ELF-1 (cell line): Measurements from ENCODE around the gene SYNE4.
"Not testable (repeated sequence)": the region's sequence is repeated elsewhere in the genome, so short reads cannot be mapped to it uniquely, and the experiment has no call there.

Experiments
- DNase-seq: peaks from one replicate; pipeline ENCODE4 v3.0.0-alpha.2; 2016; ENCODE audit warnings: low read depth, low spot score

The SYNE4 gene

GRCh38 chr19:36008336-36008978, at the start of gene SYNE4:
Gene SYNE4 (minus strand): TSS chr19:36008813. CDS start chr19:36008681, 132 bp downstream.
- peak; percentile 79 for DNase-seq

- DNase-seq, result peak; percentile 97
Measured at GRCh38 chr19:36054733-36055686, 46.4 kb upstream of the SYNE4 start, which contains the start of gene WDR62. Gene WDR62 (plus strand): TSS chr19:36054897. CDS start chr19:36054972, 75 bp downstream.

GRCh38 chr19:36054119-36054732, 45.6 kb upstream of the SYNE4 start, which contains the start of gene THAP8:
Gene THAP8 (minus strand): TSS chr19:36054285. CDS start chr19:36054217, 68 bp downstream.
- peak; percentile 99 for DNase-seq

DNA sequence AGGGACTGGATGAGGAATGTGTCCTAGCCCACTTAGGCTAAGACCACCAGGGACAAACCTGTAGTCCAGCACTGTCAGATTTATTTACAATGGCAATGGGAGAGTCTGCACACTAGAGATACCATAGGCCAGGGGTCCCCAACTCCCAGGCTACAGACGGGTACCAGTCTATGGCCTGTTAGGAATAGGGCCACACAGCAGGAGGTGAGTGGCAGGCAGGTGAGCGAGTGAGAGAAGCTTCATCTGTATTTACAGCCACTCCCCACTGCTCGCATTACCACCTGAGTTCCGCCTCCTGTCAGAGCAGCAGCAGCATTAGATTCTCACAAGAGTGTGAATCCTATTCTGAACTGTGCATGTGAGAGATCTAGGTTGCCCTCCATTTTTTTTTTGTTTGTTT, 43.0 kb upstream of the SYNE4 start:
- peak; percentile 39 for DNase-seq

GRCh38 chr19:36051236-36051635, 42.6 kb upstream of the SYNE4 start:
- DNase-seq, result peak; percentile 72

- DNase-seq, result no peak
Measured at GRCh38 chr19:36049080-36049698, 40.6 kb upstream of the SYNE4 start.

DNA sequence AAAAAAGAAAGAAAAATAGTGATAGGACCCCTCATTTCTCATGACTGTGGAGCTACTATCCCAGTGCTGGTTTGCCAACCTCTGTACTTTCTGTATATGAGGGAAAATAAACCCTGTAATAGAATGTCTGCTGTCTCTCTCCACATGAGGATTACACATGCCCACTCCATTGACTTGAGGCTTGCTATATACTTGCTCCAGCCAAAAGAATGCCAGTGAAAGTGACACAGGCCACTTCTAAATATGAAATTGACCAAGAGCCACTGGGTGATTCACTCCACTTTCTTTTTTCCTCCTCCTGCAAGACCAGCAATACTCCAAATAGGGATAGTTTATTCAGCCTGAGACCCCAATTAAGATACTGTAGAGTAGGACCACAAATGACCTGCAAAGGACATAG, 39.2 kb upstream of the SYNE4 start:
- no peak for DNase-seq

GRCh38 chr19:36046443-36047050, 37.9 kb upstream of the SYNE4 start:
- DNase-seq, result no peak

DNA sequence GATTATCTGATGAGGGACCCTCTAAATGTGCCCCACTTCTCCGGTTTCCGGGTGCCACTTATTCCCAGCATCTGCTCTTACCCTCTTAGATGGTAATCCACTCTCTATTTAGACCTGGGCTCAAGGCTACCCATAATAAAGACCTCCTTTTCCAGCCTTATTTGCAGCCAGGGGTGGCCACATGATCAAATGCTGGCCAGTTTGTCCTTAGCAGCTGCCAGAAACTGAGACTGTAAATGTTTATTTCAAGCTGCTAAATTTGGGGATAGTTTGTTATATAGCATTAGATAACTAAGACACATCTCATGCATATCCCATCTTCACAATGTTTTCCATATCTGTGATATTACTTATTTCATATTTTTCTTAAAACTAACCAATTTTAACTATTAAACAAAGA, 35.3 kb upstream of the SYNE4 start:
- DNase-seq, result no peak

DNA sequence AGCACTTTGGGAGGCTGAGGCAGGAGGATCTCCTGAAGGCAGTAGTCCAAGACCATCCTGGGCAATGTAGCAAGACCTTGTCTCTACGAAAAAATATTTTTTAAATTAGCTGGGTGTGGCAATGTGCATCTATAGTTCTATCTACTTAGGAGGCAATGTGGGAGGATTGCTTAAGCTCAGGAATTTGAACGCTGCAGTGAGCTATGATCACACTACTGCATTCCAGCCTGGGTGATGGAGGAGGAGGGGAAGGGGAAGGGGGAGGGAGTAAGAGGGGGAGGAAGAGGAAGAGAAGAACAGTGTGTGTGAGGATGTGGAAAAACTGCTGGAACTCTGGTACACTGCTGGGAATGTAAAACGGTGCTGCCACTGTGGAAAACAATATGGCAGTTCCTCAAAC, 33.2 kb upstream of the SYNE4 start:
- peak; percentile 24 for DNase-seq

GRCh38 chr19:36041092-36041491, 32.5 kb upstream of the SYNE4 start:
- not testable (repeated sequence) for DNase-seq

DNA sequence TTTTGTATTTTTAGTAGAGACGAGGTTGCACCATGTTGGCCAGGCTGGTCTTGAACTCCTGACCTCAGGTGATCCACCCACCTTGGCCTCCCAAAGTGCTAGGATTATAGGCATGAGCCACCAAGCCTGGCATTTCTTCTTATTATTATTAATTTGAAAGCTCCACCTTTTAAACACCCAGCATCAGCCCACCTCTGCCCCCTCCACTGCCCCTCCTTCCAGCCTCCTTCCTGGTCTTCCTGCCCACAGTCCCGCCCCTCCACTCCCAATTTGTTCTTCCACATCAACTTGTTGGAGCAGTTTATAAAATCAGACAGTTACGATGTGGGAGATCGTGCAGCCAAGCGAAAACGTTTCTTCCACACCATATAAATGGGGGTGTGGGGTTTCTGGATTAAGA, 31.9 kb upstream of the SYNE4 start:
- no peak for DNase-seq

DNA sequence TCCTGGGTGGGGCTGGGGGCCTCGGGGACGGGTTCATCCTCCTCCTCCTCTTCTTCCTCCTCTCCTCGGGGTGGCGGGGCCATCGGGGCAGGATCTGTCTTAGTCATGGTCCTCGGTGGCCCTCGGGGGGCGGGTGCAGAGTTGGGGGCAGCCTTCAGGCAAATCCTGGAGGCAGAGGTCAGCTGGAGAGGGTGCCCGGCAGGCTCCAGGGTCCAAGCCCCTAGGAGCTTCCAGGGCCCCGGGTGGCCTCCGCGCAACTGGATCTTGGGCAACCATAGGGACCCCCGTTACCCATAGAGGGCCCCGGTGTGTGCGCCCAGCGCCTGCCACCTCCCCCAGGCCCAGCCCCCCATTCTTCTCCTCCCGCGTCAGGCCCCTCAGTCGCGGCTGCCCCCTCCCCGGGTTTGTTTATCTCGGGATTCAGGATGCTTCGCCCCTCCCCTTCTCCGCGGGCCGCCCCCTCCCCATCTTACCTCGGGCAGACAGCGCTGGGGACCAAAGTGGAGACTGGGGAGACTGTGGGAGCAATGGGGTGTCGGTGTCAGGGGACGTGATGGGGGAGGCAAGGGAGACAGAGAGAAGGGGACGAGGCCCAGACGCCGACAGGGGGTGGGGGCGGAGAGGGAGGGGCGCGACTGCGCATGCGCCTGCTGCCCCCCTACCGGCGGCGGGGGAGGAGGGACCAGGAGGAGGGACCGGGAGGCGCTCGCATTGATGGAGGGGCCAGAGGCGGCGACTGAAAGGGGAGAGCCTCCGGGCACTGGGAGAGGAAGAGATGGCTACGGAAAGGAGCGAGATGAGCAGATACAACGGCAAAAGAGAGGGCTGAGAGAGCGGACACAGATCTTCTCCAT, 23.9 kb upstream of the SYNE4 start, which contains the start of gene CLIP3:
CLIP3 (minus strand) TSS at position 623 of the 854 bp plus-strand sequence; CDS start at position 107, 516 bp downstream.
- DNase-seq, result peak; percentile 69

- DNase-seq, result no peak
Measured at GRCh38 chr19:36031308-36031707, 22.7 kb upstream of the SYNE4 start.

DNA sequence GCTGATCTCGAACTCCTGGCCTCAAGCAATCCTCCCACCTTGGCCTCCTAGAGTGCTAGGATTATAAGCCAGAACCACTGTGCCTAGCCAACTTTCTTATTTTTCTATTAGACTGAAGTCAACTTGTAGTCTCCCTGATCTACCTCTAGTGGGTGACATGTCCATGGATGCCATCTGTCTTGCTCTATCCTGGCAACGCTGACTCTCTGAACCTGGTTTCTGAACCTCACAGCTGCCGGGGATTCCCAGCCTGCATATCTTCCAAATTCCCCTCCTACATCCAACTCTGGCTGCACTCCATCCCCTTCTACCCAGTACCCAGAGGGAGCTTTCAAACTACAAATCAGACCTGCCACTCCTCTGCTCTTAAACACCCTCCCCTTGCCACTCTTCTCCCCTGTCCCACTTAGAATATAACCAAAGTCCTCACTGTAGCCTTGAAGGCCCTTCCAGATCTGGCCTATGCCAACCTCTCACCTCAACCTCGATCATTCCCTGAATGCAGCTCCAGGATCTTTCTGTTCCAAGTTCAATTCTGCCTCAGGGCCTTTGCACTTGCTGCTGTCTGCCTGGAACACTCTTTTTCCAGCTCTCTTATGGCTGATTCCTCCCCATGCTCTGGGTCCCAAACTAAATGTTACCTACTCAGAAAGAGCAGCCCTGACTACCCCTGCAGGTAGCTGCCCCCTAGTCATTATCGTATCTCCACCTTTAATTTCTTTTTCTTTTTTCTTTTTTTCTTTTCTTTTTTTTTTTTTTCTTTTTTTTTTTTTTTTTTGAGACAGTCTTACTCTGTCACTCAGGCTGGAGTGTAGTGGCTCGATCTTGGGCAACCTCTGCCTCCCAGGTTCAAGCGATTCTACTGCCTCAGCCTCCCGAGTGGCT, 21.9 kb upstream of the SYNE4 start:
- DNase-seq, result no peak

- DNase-seq, result no peak
Measured at GRCh38 chr19:36028313-36029041, 19.9 kb upstream of the SYNE4 start.

- no peak for DNase-seq
Measured at GRCh38 chr19:36027696-36028095, 19.1 kb upstream of the SYNE4 start.

DNA sequence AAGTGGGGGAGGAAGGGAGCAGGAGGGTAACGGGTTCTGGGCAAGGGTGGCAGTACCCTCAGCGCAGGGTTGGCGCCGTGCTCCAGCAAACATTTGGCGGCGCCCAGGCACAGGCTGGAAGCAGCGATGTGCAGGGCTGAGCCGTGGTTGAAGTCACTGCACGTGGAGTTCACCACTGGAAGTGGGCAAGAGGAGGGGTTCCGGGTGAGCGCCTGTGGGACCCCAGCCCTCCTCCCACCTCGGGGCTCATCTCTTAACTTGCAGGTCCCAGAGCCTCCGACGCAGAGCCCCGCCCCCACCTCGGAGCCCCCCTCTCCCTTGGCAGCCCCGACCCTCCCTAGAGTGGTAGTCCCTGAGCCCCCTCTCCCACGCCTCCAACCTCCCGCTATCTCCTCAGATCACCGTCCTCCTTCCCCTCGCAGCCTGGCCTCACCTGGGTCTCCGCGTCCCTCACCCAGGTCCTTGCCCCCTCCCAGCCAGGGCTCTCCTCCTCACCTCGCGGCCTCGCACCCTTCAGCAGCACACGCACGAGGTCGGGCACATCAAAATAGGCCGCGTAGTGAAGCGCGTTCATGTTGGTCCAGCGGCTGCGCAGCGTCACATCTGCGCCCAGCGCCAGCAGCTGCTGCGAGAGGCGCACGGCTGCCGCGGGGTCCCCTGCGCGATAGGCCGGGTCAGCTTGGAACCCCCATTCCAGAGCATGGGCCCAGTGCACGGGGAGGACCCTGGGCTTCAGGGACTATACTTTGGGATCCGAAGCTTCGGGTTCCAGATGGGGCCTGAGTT, 17.7 kb upstream of the SYNE4 start:
- no peak for DNase-seq
